ENCODE results near the gene PLA2G12A.

DNA sequence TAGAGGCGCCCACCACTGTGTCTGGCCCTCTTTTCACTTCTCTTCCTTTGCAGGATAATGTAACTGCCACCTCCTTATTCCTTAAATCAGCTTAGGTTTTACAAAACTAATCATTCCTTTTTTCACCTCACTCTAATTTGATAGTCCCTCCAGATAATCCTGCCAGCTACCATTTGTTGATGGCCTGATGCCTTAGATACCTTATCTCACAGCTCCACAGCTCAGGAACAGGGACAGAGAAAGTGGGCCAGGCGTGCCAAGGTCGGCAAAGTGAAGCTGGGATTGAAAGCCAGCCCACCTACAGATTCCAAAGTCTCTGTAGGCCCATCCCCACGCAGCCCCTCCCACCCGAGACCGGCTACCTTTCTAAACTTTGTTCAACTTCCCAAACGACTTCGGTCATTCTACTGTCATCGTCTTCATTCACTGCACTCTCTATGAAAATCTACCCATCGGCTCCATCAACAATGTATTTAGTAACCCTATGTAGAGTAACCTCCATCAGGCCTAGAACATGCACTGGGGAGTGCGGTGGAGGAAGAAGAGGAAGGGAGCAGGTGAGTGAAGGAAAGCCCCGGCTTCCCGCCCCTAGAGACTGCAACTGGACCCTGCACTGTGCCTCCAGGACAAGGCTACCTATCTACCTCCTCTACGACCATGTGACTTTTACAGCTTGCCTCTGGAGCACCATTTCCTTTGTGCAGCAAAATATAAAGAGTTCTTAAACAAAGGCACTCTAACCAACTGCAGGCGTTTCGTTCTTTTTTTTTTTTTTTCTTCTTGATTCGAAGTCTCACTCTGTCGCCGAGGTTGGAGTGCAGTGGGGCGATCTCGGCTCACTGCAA, 28.1 kb downstream of the PLA2G12A start:
- TF ChIP-seq, protein P1, sequence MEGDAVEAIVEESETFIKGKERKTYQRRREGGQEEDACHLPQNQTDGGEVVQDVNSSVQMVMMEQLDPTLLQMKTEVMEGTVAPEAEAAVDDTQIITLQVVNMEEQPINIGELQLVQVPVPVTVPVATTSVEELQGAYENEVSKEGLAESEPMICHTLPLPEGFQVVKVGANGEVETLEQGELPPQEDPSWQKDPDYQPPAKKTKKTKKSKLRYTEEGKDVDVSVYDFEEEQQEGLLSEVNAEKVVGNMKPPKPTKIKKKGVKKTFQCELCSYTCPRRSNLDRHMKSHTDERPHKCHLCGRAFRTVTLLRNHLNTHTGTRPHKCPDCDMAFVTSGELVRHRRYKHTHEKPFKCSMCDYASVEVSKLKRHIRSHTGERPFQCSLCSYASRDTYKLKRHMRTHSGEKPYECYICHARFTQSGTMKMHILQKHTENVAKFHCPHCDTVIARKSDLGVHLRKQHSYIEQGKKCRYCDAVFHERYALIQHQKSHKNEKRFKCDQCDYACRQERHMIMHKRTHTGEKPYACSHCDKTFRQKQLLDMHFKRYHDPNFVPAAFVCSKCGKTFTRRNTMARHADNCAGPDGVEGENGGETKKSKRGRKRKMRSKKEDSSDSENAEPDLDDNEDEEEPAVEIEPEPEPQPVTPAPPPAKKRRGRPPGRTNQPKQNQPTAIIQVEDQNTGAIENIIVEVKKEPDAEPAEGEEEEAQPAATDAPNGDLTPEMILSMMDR (conservative IDR thresholded peaks at IDR 0.05): no peak
- no peak for TF ChIP-seq EZH2 (IDR thresholded peaks at IDR 0.05; ENCODE audit: low read depth)
